Activated T-cell treated with anti-CD3 and anti-CD28 coated beads for 48 hours (primary cell): Measurements from ENCODE around the gene ARHGEF10L.

Experiments used
- DNase-seq: peaks from one replicate; pipeline ENCODE4 v3.0.0-alpha.2; 2020; ENCODE audit warnings: low read depth

ARHGEF10L gene

GRCh38 chr1:17569200-17570139, 30.0 kb downstream of the ARHGEF10L start:
- DNase-seq, result no peak

- DNase-seq, result no peak
These were observed 30.7 kb downstream of the ARHGEF10L start for GRCh38 chr1:17570228-17570627.

GRCh38 chr1:17572264-17572985, 32.9 kb downstream of the ARHGEF10L start:
- DNase-seq, result no peak

GRCh38 chr1:17573518-17574041, 34.1 kb downstream of the ARHGEF10L start:
- DNase-seq, result no peak

GRCh38 chr1:17574516-17574915, 35.0 kb downstream of the ARHGEF10L start:
- no peak for DNase-seq

GRCh38 chr1:17575797-17576518, 36.5 kb downstream of the ARHGEF10L start:
- DNase-seq, result no peak

- no peak for DNase-seq
These were observed 37.0 kb downstream of the ARHGEF10L start for GRCh38 chr1:17576519-17576853.

- no peak for DNase-seq
These were observed 38.4 kb downstream of the ARHGEF10L start for GRCh38 chr1:17577907-17578297.

GRCh38 chr1:17579951-17580939, 40.7 kb downstream of the ARHGEF10L start:
- DNase-seq, result no peak

- DNase-seq, result no peak
These were observed 42.1 kb downstream of the ARHGEF10L start for GRCh38 chr1:17581389-17582123.

GRCh38 chr1:17582124-17582774, 42.8 kb downstream of the ARHGEF10L start:
- no peak for DNase-seq

GRCh38 chr1:17584539-17584938, 45.0 kb downstream of the ARHGEF10L start:
- no peak for DNase-seq

- no peak for DNase-seq
These were observed 45.9 kb downstream of the ARHGEF10L start for GRCh38 chr1:17585266-17585987.

GRCh38 chr1:17586172-17586964, 46.9 kb downstream of the ARHGEF10L start:
- no peak for DNase-seq

- DNase-seq, result no peak
These were observed 48.2 kb downstream of the ARHGEF10L start for GRCh38 chr1:17587693-17588047.

- no peak for DNase-seq
These were observed 48.8 kb downstream of the ARHGEF10L start for GRCh38 chr1:17588048-17588871.

- no peak for DNase-seq
These were observed 52.4 kb downstream of the ARHGEF10L start for GRCh38 chr1:17591814-17592430.
